DMS53 treated with DMSO at 0.1 percent for 48 hours (cell line): ENCODE measurements around the gene CELA3B.
"Not testable (repeated sequence)": the region's sequence is repeated elsewhere in the genome, so short reads cannot be mapped to it uniquely, and the experiment has no call there.

Experiments used
- DNase-seq: peaks from one replicate; lab custom pipeline; 2025; ENCODE audit not compliant: unreplicated experiment; lab: John Stamatoyannopoulos, UW

CELA3B gene

GRCh38 chr1:21976703-21977239 lies at the start of gene CELA3B:
CELA3B (plus strand) TSS chr1:21977022; CDS start chr1:21977040, 18 bp downstream.
- DNase-seq, result not testable (repeated sequence)

GRCh38 chr1:21927533-21928237 lies 49.1 kb upstream of the CELA3B start:
- DNase-seq, result no peak

- no peak for DNase-seq
Observed at GRCh38 chr1:21930080-21930571, 46.7 kb upstream of the CELA3B start.

- no peak for DNase-seq
Observed at GRCh38 chr1:21930629-21931170, 46.1 kb upstream of the CELA3B start.

GRCh38 chr1:21931171-21932093 lies 45.4 kb upstream of the CELA3B start:
- DNase-seq, result no peak

GRCh38 chr1:21932127-21932526 lies 44.7 kb upstream of the CELA3B start:
- DNase-seq, result no peak

- DNase-seq, result peak; percentile 80
Observed at GRCh38 chr1:21933397-21934248, 43.2 kb upstream of the CELA3B start.

GRCh38 chr1:21935393-21935804 lies 41.4 kb upstream of the CELA3B start:
- DNase-seq, result no peak

- DNase-seq, result no peak
Observed at GRCh38 chr1:21935891-21936365, 40.9 kb upstream of the CELA3B start.

GRCh38 chr1:21936366-21937031 lies 40.3 kb upstream of the CELA3B start:
- no peak for DNase-seq

GRCh38 chr1:21937034-21937371 lies 39.8 kb upstream of the CELA3B start, which contains the start of gene HSPG2:
HSPG2 (minus strand) TSS chr1:21937310; CDS start chr1:21937217, 93 bp downstream.
- no peak for DNase-seq

- peak; percentile 39 for DNase-seq
Observed at GRCh38 chr1:21937372-21938121, 39.3 kb upstream of the CELA3B start.

GRCh38 chr1:21938732-21939538 lies 37.9 kb upstream of the CELA3B start:
- DNase-seq, result no peak

GRCh38 chr1:21939650-21940374 lies 37.0 kb upstream of the CELA3B start:
- DNase-seq, result no peak

GRCh38 chr1:21940492-21940891 lies 36.3 kb upstream of the CELA3B start:
- DNase-seq, result no peak

GRCh38 chr1:21941370-21941769 lies 35.5 kb upstream of the CELA3B start:
- no peak for DNase-seq

GRCh38 chr1:21942464-21942863 lies 34.4 kb upstream of the CELA3B start:
- DNase-seq, result no peak
